HCT116 (cell line): ENCODE measurements around the gene TMEM62.

Experiments used
- EZH2phosphoT487 ChIP-seq: fragments of 200-600 bp; IDR thresholded peaks from 2 replicates; pipeline ENCODE4 v1.6.1; 2018; ENCODE audit warnings: antibody characterized with exemption, borderline replicate concordance
- JUND ChIP-seq: IDR thresholded peaks from 2 replicates; pipeline ENCODE4 v1.6.1; 2012
- POLR2A ChIP-seq: IDR thresholded peaks from 2 replicates; pipeline ENCODE4 v1.7.0; 2011; ENCODE audit warnings: borderline replicate concordance; ENCODE audit not compliant: insufficient read depth, insufficient read length; ENCODE audit errors: extremely low read depth
- POLR2AphosphoS5 ChIP-seq: IDR thresholded peaks from 2 replicates; pipeline ENCODE4 v1.6.1; 2011; ENCODE audit warnings: mild to moderate bottlenecking, low read depth, low read length, moderate library complexity
- TCF7L2 ChIP-seq: IDR thresholded peaks from 2 replicates; pipeline ENCODE4 v1.7.0; 2011; ENCODE audit warnings: borderline replicate concordance, inconsistent platforms; ENCODE audit not compliant: insufficient read depth, insufficient read length; ENCODE audit errors: extremely low read depth
- ZNF274 ChIP-seq: fragments of 200-500 bp; sonication (Bioruptor generic); IDR thresholded peaks from 2 replicates; pipeline ENCODE4 v1.6.1; 2014; ENCODE audit warnings: mild to moderate bottlenecking, low read depth, low read length, inconsistent platforms
- TF ChIP-seq, protein P1 (sequence below), 3 experiments: fragments of 200-600 bp in 1 of 3; sonication (generic) in 1 of 3; IDR thresholded peaks in 2 of 3; conservative IDR thresholded peaks in 1 of 3; 2 replicates each; pipeline ENCODE4 v1.5.1; 2012 to 2017; ENCODE audit warnings: low read depth in 2 of 3, low read length in 2 of 3, antibody characterized with exemption in 1 of 3, borderline replicate concordance in 1 of 3, control low read depth in 1 of 3, mild to moderate bottlenecking in 1 of 3, mixed read lengths in 1 of 3, mixed run types in 1 of 3, moderate library complexity in 1 of 3; ENCODE audit not compliant: insufficient read depth in 1 of 3
- TF ChIP-seq, protein P2 (sequence below): IDR thresholded peaks from 2 replicates; pipeline ENCODE4 v1.6.1; 2012; ENCODE audit warnings: low read depth

DNA sequence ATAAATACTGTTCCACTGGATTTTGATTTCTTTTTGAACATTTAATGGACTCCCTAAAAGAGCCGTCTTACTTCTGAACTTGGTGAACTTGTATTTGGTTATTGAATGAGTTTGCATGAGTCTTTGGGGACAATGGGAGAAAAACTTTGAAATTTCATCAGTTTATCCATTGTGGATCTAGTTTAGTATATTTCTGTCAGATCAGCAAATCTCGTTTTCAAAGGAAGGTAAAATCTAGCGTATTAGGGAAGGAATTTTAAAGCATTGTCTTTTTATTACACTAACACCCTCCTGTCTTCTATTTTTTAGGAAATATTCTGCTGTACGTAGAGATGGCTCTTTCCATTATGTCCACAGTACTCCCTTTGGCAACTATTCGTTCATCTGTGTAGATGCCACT is 12.8 kb downstream of the TMEM62 start:
- TF ChIP-seq, protein P1, sequence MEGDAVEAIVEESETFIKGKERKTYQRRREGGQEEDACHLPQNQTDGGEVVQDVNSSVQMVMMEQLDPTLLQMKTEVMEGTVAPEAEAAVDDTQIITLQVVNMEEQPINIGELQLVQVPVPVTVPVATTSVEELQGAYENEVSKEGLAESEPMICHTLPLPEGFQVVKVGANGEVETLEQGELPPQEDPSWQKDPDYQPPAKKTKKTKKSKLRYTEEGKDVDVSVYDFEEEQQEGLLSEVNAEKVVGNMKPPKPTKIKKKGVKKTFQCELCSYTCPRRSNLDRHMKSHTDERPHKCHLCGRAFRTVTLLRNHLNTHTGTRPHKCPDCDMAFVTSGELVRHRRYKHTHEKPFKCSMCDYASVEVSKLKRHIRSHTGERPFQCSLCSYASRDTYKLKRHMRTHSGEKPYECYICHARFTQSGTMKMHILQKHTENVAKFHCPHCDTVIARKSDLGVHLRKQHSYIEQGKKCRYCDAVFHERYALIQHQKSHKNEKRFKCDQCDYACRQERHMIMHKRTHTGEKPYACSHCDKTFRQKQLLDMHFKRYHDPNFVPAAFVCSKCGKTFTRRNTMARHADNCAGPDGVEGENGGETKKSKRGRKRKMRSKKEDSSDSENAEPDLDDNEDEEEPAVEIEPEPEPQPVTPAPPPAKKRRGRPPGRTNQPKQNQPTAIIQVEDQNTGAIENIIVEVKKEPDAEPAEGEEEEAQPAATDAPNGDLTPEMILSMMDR (IDR thresholded peaks at IDR 0.05 in 2 of 3, conservative IDR thresholded peaks at IDR 0.05 in 1 of 3; ENCODE audit: borderline replicate concordance in 1 of 3, insufficient read depth in 1 of 3, low read depth in 2 of 3, low read length in 2 of 3): no peak
- TF ChIP-seq POLR2AphosphoS5: no peak
- no peak for TF ChIP-seq ZNF274
- TF ChIP-seq TCF7L2: no peak
- TF ChIP-seq EZH2phosphoT487: no peak
- no peak for TF ChIP-seq POLR2A
- TF ChIP-seq, protein P2, sequence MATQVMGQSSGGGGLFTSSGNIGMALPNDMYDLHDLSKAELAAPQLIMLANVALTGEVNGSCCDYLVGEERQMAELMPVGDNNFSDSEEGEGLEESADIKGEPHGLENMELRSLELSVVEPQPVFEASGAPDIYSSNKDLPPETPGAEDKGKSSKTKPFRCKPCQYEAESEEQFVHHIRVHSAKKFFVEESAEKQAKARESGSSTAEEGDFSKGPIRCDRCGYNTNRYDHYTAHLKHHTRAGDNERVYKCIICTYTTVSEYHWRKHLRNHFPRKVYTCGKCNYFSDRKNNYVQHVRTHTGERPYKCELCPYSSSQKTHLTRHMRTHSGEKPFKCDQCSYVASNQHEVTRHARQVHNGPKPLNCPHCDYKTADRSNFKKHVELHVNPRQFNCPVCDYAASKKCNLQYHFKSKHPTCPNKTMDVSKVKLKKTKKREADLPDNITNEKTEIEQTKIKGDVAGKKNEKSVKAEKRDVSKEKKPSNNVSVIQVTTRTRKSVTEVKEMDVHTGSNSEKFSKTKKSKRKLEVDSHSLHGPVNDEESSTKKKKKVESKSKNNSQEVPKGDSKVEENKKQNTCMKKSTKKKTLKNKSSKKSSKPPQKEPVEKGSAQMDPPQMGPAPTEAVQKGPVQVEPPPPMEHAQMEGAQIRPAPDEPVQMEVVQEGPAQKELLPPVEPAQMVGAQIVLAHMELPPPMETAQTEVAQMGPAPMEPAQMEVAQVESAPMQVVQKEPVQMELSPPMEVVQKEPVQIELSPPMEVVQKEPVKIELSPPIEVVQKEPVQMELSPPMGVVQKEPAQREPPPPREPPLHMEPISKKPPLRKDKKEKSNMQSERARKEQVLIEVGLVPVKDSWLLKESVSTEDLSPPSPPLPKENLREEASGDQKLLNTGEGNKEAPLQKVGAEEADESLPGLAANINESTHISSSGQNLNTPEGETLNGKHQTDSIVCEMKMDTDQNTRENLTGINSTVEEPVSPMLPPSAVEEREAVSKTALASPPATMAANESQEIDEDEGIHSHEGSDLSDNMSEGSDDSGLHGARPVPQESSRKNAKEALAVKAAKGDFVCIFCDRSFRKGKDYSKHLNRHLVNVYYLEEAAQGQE: no peak
- no peak for TF ChIP-seq JUND
